H9 (cell line): ENCODE data around the gene ROPN1L. TPM values are rescaled to one million over a fixed set of nuclear protein-coding genes. Genes with fewer than 3 reads are reported as not detected.

Source experiments
- DNase-seq: peaks from one replicate; pipeline ENCODE4 v3.0.0-alpha.2; 2017
- H2AFZ ChIP-seq: one replicate; pipeline ENCODE4 v1.6.1; 2013; ENCODE audit warnings: mild to moderate bottlenecking, low read length, control low read depth, moderate library complexity
- H2AK5ac ChIP-seq: 2 replicates; pipeline ENCODE4 v1.6.1; 2013; ENCODE audit warnings: low read length, control low read depth, mixed read lengths; ENCODE audit not compliant: insufficient read length
- H2BK120ac ChIP-seq: one replicate; pipeline ENCODE4 v1.6.1; 2013; ENCODE audit warnings: low read depth, mild to moderate bottlenecking, low read length, control low read depth, inconsistent platforms; ENCODE audit not compliant: poor library complexity, severe bottlenecking
- H2BK12ac ChIP-seq: 2 replicates; pipeline ENCODE4 v1.6.1; 2013; ENCODE audit warnings: low read length, control low read depth, mixed read lengths, low read depth; ENCODE audit not compliant: insufficient read length
- H2BK15ac ChIP-seq: 2 replicates; pipeline ENCODE4 v1.6.1; 2013; ENCODE audit warnings: low read depth, low read length, control low read depth
- H2BK20ac ChIP-seq: one replicate; pipeline ENCODE4 v1.6.1; 2013; ENCODE audit warnings: low read depth, mild to moderate bottlenecking, low read length, control low read depth, inconsistent platforms; ENCODE audit not compliant: poor library complexity, severe bottlenecking
- H2BK5ac ChIP-seq: 2 replicates; pipeline ENCODE4 v1.6.1; 2013; ENCODE audit warnings: low read length, control low read depth, mixed read lengths; ENCODE audit not compliant: insufficient read length
- H3K14ac ChIP-seq: 2 replicates; pipeline ENCODE4 v1.6.1; 2013; ENCODE audit warnings: low read length, control low read depth; ENCODE audit not compliant: insufficient read depth
- H3K18ac ChIP-seq: 2 replicates; pipeline ENCODE4 v1.6.1; 2013; ENCODE audit warnings: low read depth, mild to moderate bottlenecking, mixed read lengths, low read length, control low read depth; ENCODE audit not compliant: insufficient read length
- H3K23ac ChIP-seq: 2 replicates; pipeline ENCODE4 v1.6.1; 2013; ENCODE audit warnings: low read length, control low read depth, mixed read lengths, low read depth; ENCODE audit not compliant: insufficient read length
- H3K23me2 ChIP-seq: 2 replicates; pipeline ENCODE4 v1.6.1; 2013; ENCODE audit warnings: low read depth, mild to moderate bottlenecking, mixed read lengths, low read length, control low read depth; ENCODE audit not compliant: insufficient read length, poor library complexity, severe bottlenecking
- H3K27ac ChIP-seq: 2 replicates; pipeline ENCODE4 v1.5.1; 2013; ENCODE audit warnings: low read length, control low read depth, mixed read lengths, low read depth; ENCODE audit not compliant: insufficient read length
- H3K27me3 ChIP-seq: 2 replicates; pipeline ENCODE4 v1.6.1; 2013; ENCODE audit warnings: low read length, control low read depth, inconsistent platforms; ENCODE audit not compliant: insufficient read depth
- H3K4ac ChIP-seq: 2 replicates; pipeline ENCODE4 v1.6.1; 2013; ENCODE audit warnings: low read depth, mild to moderate bottlenecking, control low read depth, inconsistent platforms, low read length, moderate library complexity
- H3K4me1 ChIP-seq: 2 replicates; pipeline ENCODE4 v1.6.1; 2013; ENCODE audit warnings: low read length, control low read depth, inconsistent platforms; ENCODE audit not compliant: insufficient read depth
- H3K4me2 ChIP-seq: 2 replicates; pipeline ENCODE4 v1.6.1; 2013; ENCODE audit warnings: low read length, control low read depth, mixed read lengths; ENCODE audit not compliant: insufficient read length, insufficient read depth
- H3K56ac ChIP-seq: 2 replicates; pipeline ENCODE4 v1.6.1; 2013; ENCODE audit warnings: low read depth, mild to moderate bottlenecking, mixed read lengths, low read length, control low read depth; ENCODE audit not compliant: insufficient read length
- H3K79me1 ChIP-seq: 2 replicates; pipeline ENCODE4 v1.6.1; 2013; ENCODE audit warnings: low read depth, mild to moderate bottlenecking, moderate library complexity, low read length, control low read depth, inconsistent platforms; ENCODE audit not compliant: insufficient read depth, poor library complexity, severe bottlenecking
- H3K79me2 ChIP-seq: 2 replicates; pipeline ENCODE4 v1.6.1; 2013; ENCODE audit warnings: low read length, control low read depth, inconsistent platforms; ENCODE audit not compliant: insufficient read depth
- H3K9ac ChIP-seq: 2 replicates; pipeline ENCODE4 v1.6.1; 2013; ENCODE audit warnings: low read length, control low read depth, mixed read lengths; ENCODE audit not compliant: insufficient read length; ENCODE audit errors: extremely low read depth
- H3K9me3 ChIP-seq: one replicate; pipeline ENCODE4 v1.6.1; 2013; ENCODE audit warnings: low read depth, low read length, inconsistent platforms; ENCODE audit not compliant: control insufficient read depth
- H3T11ph ChIP-seq: one replicate; pipeline ENCODE4 v1.6.1; 2013; ENCODE audit warnings: mild to moderate bottlenecking, low read length, control low read depth, inconsistent platforms
- H4K20me1 ChIP-seq: one replicate; pipeline ENCODE4 v1.6.1; 2013; ENCODE audit not compliant: control insufficient read depth, insufficient read length, insufficient read depth
- H4K5ac ChIP-seq: 2 replicates; pipeline ENCODE4 v1.6.1; 2013; ENCODE audit warnings: low read depth, mild to moderate bottlenecking, mixed read lengths, low read length, control low read depth; ENCODE audit not compliant: insufficient read length
- H4K8ac ChIP-seq: replicated peaks from 2 replicates; pipeline ENCODE4 v1.6.1; 2013; ENCODE audit warnings: low read length, control low read depth, mixed read lengths, low read depth; ENCODE audit not compliant: insufficient read length
- H4K91ac ChIP-seq: 2 replicates; pipeline ENCODE4 v1.6.1; 2013; ENCODE audit warnings: low read depth, mild to moderate bottlenecking, moderate library complexity, mixed read lengths, low read length, control low read depth; ENCODE audit not compliant: insufficient read length
- H3K27ac Mint-ChIP-seq, 3 experiments: 2 replicates in 2 of 3; 3 replicates in 1 of 3; pipeline ENCODE4 v1.8.0; 2020 to 2021; ENCODE audit warnings: mixed read lengths in 3 of 3, mild to moderate bottlenecking in 1 of 3, moderate library complexity in 1 of 3
- H3K27me3 Mint-ChIP-seq: 2 replicates; pipeline ENCODE4 v1.8.0; 2021; ENCODE audit warnings: low read depth, mild to moderate bottlenecking, moderate library complexity, mixed read lengths
- H3K36me3 Mint-ChIP-seq, 3 experiments: 2 replicates in 2 of 3; 3 replicates in 1 of 3; pipeline ENCODE4 v1.8.0; 2020 to 2021; ENCODE audit warnings: low read depth in 3 of 3, mixed read lengths in 3 of 3; ENCODE audit not compliant: insufficient read depth in 1 of 3
- H3K4me1 Mint-ChIP-seq, 2 experiments: 2 replicates each; pipeline ENCODE4 v1.8.0; 2020; ENCODE audit warnings: mixed read lengths in 2 of 2
- H3K4me3 Mint-ChIP-seq, 2 experiments: 2 replicates in 1 of 2; 3 replicates in 1 of 2; pipeline ENCODE4 v1.8.0; 2020 to 2021; ENCODE audit warnings: mild to moderate bottlenecking in 2 of 2, mixed read lengths in 2 of 2, moderate library complexity in 1 of 2
- H3K9me3 Mint-ChIP-seq, 2 experiments: 2 replicates in 1 of 2; 3 replicates in 1 of 2; pipeline ENCODE4 v1.8.0; 2020; ENCODE audit warnings: mild to moderate bottlenecking in 2 of 2, mixed read lengths in 2 of 2, moderate library complexity in 1 of 2
- WGBS: extraction: QIAGEN DNeasy Blood & Tissue Kit; methylation state at CpG from one replicate; pipeline ENCODE4 v1.1.7; 2013; ENCODE audit warnings: missing lambda C conversion rate, low lambda C conversion rate, mixed read lengths; ENCODE audit not compliant: insufficient read length; ENCODE audit errors: extremely low coverage; 5-methylcytosine and 5-hydroxymethylcytosine counted together
- total RNA-seq: library from RNA; stranded (reverse); gene quantifications from 2 replicates; pipeline ENCODE4 v1.2.1, GENCODE V29; 2021
- TF ChIP-seq, protein P1 (sequence below): fragments of 200-600 bp; sonication (generic); conservative IDR thresholded peaks from 3 replicates; pipeline ENCODE4 v1.8.0; 2021; ENCODE audit warnings: antibody characterized with exemption, mild to moderate bottlenecking

Gene ROPN1L
- total RNA-seq, 1 experiment from 2014 or later = 0.37 TPM

DNA sequence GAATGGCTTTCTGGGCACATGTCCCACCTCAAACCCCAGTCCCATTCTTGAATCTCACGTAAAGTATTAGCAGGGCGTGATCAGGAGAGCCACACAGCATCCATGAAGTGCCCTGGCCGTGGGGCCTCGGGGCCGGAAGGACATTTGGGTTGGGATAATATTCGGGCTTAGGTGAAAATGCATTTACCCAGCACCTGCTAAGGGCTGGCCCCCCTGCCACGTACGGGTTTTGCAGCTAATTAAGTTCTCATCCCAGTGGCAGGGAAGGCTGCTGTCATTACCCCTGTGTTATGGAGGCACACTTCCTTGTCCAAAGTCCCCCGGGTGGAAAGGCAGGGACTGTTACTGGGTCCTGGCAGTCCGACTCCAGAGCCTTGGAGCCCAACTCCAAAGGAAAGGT, 29.0 kb downstream of the ROPN1L start:
- Histone ChIP-seq H3K4ac (no peak overlapping the region), H4K5ac (no peak overlapping the region), H4K20me1 (no peaks in the 10 kb centered on the region), H3K23ac (no peak overlapping the region), H3K27ac (no peak overlapping the region), H3K9ac (no peak overlapping the region), H2AK5ac (no peak overlapping the region), H3K23me2 (no peaks in the 10 kb centered on the region), H3K79me1 (no peaks in the 10 kb centered on the region), H3K56ac (no peak overlapping the region), H3K4me1 (peaks cover 2% of the 10 kb centered on the region; the same call in 1 of the 2 replicates), H2BK15ac (no peak overlapping the region), H2AFZ (no peak overlapping the region), H4K8ac (no peak overlapping the region), H3K79me2 (no peaks in the 10 kb centered on the region), H2BK120ac (no peak overlapping the region), H3K18ac (no peak overlapping the region), H2BK5ac (no peak overlapping the region), H2BK12ac (no peak overlapping the region), H3K9me3 (no peaks in the 10 kb centered on the region), H3K27me3 (no peaks in the 10 kb centered on the region), H3T11ph (no peak overlapping the region), H3K4me2 (no peak overlapping the region), H4K91ac (no peak overlapping the region), H2BK20ac (no peak overlapping the region), H3K14ac (no peak overlapping the region)
- peaks cover 13 to 14% of the 10 kb centered on the region in 2 experiments; a peak in 4 of 5 replicates for H3K9me3 Mint-ChIP-seq
- no CpG with 5 or more reads among the region's 10 CpGs for WGBS
- H3K36me3 Mint-ChIP-seq = peaks cover 4 to 5% (median 5%) of the 10 kb centered on the region in 3 experiments; a peak in 4 of 7 replicates
- H3K27me3 Mint-ChIP-seq = peaks cover 16% of the 10 kb centered on the region
- peaks cover 17 to 24% of the 10 kb centered on the region in 2 experiments for H3K4me1 Mint-ChIP-seq
- H3K4me3 Mint-ChIP-seq = no peak overlapping the region
- no peak overlapping the region for H3K27ac Mint-ChIP-seq
- TF ChIP-seq, protein P1, sequence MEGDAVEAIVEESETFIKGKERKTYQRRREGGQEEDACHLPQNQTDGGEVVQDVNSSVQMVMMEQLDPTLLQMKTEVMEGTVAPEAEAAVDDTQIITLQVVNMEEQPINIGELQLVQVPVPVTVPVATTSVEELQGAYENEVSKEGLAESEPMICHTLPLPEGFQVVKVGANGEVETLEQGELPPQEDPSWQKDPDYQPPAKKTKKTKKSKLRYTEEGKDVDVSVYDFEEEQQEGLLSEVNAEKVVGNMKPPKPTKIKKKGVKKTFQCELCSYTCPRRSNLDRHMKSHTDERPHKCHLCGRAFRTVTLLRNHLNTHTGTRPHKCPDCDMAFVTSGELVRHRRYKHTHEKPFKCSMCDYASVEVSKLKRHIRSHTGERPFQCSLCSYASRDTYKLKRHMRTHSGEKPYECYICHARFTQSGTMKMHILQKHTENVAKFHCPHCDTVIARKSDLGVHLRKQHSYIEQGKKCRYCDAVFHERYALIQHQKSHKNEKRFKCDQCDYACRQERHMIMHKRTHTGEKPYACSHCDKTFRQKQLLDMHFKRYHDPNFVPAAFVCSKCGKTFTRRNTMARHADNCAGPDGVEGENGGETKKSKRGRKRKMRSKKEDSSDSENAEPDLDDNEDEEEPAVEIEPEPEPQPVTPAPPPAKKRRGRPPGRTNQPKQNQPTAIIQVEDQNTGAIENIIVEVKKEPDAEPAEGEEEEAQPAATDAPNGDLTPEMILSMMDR = no peak
- no peak for DNase-seq
